Measurements from ENCODE around the gene ALOX5. TPM values are rescaled to one million over a fixed set of nuclear protein-coding genes. Genes with fewer than 3 reads are reported as not detected.
"Not testable (repeated sequence)": the region's sequence is repeated elsewhere in the genome, so short reads cannot be mapped to it uniquely, and the experiment has no call there.

ALOX5 gene
- total RNA-seq, 1 donor from 2014 or later, result not detected

- Mint-ChIP-seq H3K4me3 (ENCODE audit: unreplicated experiment) (no peak overlapping the region), H3K27me3 (ENCODE audit: unreplicated experiment) (no peaks in the 10 kb centered on the region), H3K27ac (ENCODE audit: unreplicated experiment) (no peak overlapping the region), H3K4me1 (ENCODE audit: unreplicated experiment) (no peaks in the 10 kb centered on the region), H3K36me3 (ENCODE audit: unreplicated experiment) (no peaks in the 10 kb centered on the region), H3K9me3 (ENCODE audit: unreplicated experiment) (no peaks in the 10 kb centered on the region)
- no peak for DNase-seq (ENCODE audit: extremely low spot score, unreplicated experiment)
- no peak for TF ChIP-seq CTCF (IDR thresholded peaks at IDR 0.05)
These were observed 9.8 kb downstream of the ALOX5 start for GRCh38 chr10:45383682-45384330.

- no peak for TF ChIP-seq CTCF (IDR thresholded peaks at IDR 0.05)
- Mint-ChIP-seq H3K4me1 (ENCODE audit: unreplicated experiment) (no peaks in the 10 kb centered on the region), H3K9me3 (ENCODE audit: unreplicated experiment) (no peaks in the 10 kb centered on the region), H3K27me3 (ENCODE audit: unreplicated experiment) (no peaks in the 10 kb centered on the region), H3K36me3 (ENCODE audit: unreplicated experiment) (no peaks in the 10 kb centered on the region), H3K27ac (ENCODE audit: unreplicated experiment) (no peak overlapping the region), H3K4me3 (ENCODE audit: unreplicated experiment) (no peak overlapping the region)
- no peak for DNase-seq (ENCODE audit: extremely low spot score, unreplicated experiment)
These were observed 12.6 kb downstream of the ALOX5 start for GRCh38 chr10:45386657-45387056.

DNA sequence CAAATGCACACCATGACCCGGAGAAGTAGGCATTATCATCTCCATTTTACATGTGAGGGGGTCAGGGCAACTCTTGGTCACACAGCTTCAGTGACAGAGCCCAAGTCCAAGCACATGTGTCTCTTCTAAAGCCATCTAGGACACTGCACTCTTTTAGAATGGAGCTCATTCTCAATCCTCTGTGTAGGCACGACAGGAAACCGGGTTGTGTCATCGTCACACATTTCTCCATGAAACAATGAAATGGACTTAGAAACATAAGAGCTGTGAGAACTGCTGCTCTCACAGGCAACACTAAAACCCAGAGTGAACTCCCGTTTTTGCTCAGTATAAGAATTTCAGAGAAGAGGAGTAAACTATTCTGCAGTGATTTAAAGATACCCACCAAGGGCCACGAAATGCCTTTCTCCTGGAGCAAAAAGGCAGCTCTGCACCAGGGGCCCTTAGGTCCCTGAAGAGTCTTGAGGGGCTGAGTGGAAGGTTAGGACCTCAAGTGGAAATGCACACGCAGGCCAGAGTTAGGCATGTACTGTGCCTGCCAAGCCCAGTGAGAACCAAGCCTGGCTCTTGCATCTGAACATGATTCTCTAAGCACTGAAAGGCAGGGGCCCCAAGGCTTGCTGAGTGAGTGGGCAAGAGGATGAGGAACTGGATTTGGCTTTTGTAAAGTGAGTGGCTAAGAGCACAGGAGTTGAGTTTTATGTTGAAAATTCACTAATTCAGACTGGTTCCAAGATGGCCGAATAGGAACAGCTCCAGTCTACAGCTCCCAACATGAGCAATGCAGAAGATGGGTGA is 13.3 kb downstream of the ALOX5 start:
- Mint-ChIP-seq H3K4me1 (ENCODE audit: unreplicated experiment) (no peaks in the 10 kb centered on the region), H3K9me3 (ENCODE audit: unreplicated experiment) (no peaks in the 10 kb centered on the region), H3K27me3 (ENCODE audit: unreplicated experiment) (no peaks in the 10 kb centered on the region), H3K27ac (ENCODE audit: unreplicated experiment) (no peak overlapping the region), H3K36me3 (ENCODE audit: unreplicated experiment) (no peaks in the 10 kb centered on the region), H3K4me3 (ENCODE audit: unreplicated experiment) (no peak overlapping the region)
- no peak for DNase-seq (ENCODE audit: extremely low spot score, unreplicated experiment)
- no peak for TF ChIP-seq CTCF (IDR thresholded peaks at IDR 0.05)

- not testable (repeated sequence) for H3K4me1 Mint-ChIP-seq (ENCODE audit: unreplicated experiment); H3K9me3 Mint-ChIP-seq (ENCODE audit: unreplicated experiment); H3K4me3 Mint-ChIP-seq (ENCODE audit: unreplicated experiment); H3K27me3 Mint-ChIP-seq (ENCODE audit: unreplicated experiment); H3K36me3 Mint-ChIP-seq (ENCODE audit: unreplicated experiment); DNase-seq (ENCODE audit: extremely low spot score, unreplicated experiment); H3K27ac Mint-ChIP-seq (ENCODE audit: unreplicated experiment)
These were observed 15.7 kb downstream of the ALOX5 start for GRCh38 chr10:45389671-45390070.

- H3K27me3 Mint-ChIP-seq (ENCODE audit: unreplicated experiment); H3K36me3 Mint-ChIP-seq (ENCODE audit: unreplicated experiment); H3K4me1 Mint-ChIP-seq (ENCODE audit: unreplicated experiment); DNase-seq (ENCODE audit: extremely low spot score, unreplicated experiment); H3K27ac Mint-ChIP-seq (ENCODE audit: unreplicated experiment); H3K4me3 Mint-ChIP-seq (ENCODE audit: unreplicated experiment): not testable (repeated sequence)
- H3K9me3 Mint-ChIP-seq (ENCODE audit: unreplicated experiment), result peaks cover 12% of the 10 kb centered on the region
These were observed 17.6 kb downstream of the ALOX5 start for GRCh38 chr10:45391636-45392035.

DNA sequence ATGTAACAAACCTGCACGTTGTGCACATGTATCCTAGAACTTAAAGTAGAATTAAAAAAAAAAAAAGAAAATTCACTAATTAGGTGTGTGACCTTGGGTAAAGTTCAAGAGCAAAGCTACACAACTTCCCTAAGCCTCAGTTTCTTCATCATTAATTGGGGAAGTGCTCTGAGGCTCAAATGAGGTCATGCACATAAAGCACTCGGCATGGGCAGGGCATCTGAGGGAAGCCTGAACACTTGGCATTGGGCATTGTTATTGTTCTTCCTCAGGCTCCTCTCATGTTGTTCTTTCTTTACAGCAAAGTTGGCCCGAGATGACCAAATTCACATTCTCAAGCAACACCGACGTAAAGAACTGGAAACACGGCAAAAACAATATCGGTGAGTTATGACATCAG is 21.5 kb downstream of the ALOX5 start:
- TF ChIP-seq CTCF (IDR thresholded peaks at IDR 0.05), result no peak
- no peaks in the 10 kb centered on the region for H3K4me1 Mint-ChIP-seq (ENCODE audit: unreplicated experiment)

More for the DNA sequence above, 21.5 kb downstream of the ALOX5 start:
- H3K9me3 Mint-ChIP-seq (ENCODE audit: unreplicated experiment), result peaks cover 14% of the 10 kb centered on the region
- no peak for DNase-seq (ENCODE audit: extremely low spot score, unreplicated experiment)
- no peak overlapping the region for H3K27ac Mint-ChIP-seq (ENCODE audit: unreplicated experiment)
- H3K36me3 Mint-ChIP-seq (ENCODE audit: unreplicated experiment), result no peaks in the 10 kb centered on the region
- no peak overlapping the region for H3K4me3 Mint-ChIP-seq (ENCODE audit: unreplicated experiment)
- peaks cover 9% of the 10 kb centered on the region for H3K27me3 Mint-ChIP-seq (ENCODE audit: unreplicated experiment)

Data from osteocyte (in vitro differentiated cells).